GM12801 (cell line): ENCODE results near the gene ERLIN1.

Source experiments
- TF ChIP-seq, protein P1 (sequence below): IDR thresholded peaks from one replicate; pipeline ENCODE4 v1.5.1; 2011; ENCODE audit warnings: control low read depth; ENCODE audit not compliant: insufficient read length; ENCODE audit errors: extremely low read depth

ERLIN1 gene

DNA sequence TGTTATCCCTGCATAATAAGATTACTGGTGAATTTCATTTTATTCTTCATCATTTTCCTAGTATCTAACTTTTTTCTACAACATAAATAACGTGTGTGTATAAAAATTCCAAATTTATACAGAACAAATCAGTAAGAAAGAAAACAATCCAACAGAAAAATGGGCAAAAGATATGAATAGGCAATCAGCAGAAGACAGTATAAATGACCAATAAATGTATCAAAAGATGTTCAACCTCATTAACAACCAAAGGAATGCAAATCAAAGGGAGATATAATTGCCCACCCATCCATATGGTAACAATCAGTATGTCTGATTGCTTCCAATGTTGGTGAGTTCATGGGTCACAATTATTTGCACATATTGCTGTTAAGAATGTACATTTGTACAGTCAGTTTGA, 13.5 kb downstream of the ERLIN1 start:
- TF ChIP-seq, protein P1, sequence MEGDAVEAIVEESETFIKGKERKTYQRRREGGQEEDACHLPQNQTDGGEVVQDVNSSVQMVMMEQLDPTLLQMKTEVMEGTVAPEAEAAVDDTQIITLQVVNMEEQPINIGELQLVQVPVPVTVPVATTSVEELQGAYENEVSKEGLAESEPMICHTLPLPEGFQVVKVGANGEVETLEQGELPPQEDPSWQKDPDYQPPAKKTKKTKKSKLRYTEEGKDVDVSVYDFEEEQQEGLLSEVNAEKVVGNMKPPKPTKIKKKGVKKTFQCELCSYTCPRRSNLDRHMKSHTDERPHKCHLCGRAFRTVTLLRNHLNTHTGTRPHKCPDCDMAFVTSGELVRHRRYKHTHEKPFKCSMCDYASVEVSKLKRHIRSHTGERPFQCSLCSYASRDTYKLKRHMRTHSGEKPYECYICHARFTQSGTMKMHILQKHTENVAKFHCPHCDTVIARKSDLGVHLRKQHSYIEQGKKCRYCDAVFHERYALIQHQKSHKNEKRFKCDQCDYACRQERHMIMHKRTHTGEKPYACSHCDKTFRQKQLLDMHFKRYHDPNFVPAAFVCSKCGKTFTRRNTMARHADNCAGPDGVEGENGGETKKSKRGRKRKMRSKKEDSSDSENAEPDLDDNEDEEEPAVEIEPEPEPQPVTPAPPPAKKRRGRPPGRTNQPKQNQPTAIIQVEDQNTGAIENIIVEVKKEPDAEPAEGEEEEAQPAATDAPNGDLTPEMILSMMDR = no peak

DNA sequence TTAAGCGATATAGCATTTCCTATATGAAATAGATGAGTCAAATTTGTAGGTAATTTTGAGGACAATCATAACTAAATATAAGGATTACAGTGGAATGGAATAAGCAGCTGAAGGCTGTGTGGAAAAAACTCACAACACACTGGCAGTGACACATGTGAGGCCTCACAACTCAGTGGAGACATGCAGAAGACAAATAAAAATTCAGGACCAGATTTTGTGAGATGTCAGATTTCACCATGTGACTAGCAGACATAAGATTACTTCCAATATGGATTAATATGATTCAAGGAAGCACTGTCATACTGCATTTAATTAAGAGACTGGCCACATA, 17.6 kb downstream of the ERLIN1 start:
- TF ChIP-seq, protein P1 = no peak

DNA sequence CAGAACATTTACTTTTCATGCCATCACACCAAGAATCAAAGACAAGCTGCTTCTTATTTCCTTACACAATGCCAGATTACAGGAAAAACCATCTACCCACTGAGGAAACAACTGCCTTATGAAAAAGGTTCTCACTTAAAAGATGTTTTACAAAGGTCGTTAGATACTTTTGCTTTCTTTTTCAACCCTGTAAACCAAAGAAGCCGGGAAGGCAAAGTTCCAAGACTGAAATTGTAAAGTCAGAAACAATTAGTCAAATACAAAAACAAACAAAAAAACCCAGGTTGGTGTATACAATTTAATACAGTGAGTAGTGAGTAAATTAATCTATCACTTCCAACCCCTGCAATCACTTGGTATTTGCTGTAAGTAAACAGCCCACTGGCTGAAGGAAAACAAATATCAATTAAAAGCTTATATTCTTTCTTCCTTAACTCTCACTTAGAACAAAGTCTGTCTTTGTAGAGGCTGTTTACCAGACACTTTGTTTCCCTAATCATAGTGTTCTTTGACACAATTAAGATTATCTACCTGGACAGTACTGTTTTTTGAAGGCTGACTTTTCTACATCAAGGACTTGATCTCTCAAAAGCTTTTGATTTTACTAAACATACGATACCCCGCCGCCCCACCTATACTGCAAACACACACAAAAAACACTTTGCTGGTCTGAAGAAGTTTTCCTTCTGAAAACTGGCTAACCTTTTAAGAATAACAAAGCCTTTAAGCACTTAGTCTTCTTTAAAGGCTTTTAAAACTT, 18.1 kb downstream of the ERLIN1 start:
- TF ChIP-seq, protein P1 = no peak

DNA sequence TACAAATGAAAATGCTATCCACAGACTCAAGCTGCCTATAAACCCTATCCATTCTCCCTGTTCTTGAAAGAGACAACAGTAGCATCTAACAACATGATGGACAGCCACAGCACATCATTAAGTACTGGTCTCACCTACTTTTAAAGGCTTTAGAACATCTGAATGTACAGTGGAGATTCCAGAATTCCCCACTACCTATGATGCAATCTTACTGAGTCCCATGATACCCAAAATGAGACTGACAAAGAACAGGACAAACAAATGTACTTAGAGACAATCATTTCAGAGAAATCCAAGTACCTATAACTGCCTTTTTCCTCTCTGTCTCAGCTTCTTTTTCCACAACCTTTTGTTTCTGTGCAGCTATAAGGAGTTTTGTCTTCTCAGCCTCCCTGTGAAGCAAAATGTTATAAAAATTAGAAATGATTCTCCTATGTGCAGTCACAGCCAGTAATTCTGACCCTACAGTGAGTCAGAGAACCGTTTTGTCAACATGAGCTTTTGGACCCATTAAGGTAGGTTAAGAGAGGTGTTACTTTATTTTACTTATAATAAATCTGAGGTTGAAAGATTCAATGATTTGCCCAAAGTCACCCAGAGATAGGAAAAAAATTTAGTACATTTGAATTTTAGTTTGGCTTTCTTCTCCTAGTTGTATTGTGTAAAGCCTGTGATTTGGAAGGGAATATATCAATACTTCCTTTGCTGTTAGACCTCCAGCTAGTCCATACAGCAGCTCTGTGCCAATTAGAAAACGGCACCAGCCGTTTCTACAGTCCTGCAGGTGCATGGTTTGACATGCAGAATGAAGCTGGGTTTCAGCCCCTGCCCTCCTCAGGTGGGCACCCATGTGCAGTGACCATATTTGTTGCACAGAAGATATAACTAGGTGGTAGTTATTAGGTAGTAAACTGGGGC, 21.9 kb downstream of the ERLIN1 start:
- TF ChIP-seq, protein P1 = no peak

DNA sequence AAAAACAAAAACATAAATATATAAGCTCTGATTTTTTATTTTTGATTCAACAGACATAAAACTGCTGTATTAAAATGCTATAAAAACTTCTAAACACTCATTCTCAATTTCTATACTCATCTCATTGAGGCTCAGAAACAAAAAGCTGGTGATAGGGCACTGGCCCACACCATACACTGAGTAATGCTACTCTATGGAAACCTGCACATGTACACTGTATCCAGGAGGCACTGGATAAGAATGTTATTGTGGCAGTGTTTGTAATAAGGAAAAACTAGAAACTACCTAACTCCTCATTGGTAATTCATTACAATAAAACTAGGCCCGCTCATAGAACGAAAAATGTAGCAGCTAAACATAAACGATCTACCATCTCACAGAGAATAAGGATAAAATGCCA, 23.1 kb downstream of the ERLIN1 start:
- TF ChIP-seq, protein P1 = no peak

DNA sequence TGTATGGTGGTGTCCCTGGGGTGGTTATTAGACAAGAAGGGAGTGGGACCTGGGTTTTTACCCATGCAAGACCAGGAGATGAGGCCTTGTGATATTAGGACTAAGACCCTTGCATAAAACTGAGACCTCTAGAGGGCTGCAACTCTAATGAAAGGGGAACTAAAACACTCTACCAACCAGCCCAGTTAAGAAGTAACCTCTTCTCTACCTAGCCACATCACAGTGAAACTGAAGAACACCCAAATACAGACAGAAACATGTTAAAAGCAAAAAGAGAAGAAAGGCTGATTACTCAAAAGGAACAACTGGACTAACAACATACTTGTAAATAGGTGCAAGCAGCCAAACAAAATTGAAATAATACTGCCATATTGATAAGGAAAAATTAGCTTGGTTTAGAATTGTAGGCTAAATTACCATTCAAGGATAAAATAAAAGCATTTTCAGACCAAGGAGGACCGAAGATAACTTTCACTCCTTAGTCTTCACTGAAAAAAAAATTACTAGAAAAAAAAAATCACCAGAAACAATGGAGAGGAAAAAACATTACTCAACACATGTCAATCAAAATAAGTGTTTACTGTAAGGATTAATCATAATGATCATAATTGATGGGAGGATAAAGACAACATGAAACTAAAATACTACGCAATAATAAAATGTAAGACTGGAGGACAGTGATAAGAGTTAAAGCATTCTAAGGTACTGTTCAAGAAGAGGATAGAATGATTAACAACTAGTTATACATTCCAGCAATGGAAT, 27.6 kb downstream of the ERLIN1 start:
- TF ChIP-seq, protein P1 = no peak

DNA sequence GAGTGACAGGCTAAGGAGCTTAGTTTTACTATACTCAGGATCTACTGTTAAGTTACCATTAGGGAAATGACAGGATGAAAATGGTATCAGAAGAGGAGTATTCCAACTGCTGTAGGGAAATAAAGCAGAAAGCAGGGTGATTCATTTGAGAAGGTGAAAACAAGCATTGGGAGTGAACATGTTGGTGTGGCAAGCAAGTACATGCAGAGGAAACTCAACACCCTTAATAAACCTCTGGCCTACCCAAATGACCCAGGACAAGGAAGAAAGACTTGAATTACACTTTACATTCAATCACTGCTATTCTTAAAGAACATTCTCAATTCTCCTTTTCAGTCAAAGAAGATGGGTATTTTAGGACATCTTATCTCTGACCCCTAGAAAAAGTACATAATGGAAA, 28.7 kb downstream of the ERLIN1 start:
- TF ChIP-seq, protein P1 = no peak
